HepG2 (cell line): ENCODE data around the gene CTNND2. TPM values are rescaled to one million over a fixed set of nuclear protein-coding genes. Genes with fewer than 3 reads are reported as not detected.

ENCODE experiments used
- CBX1 ChIP-seq: IDR thresholded peaks from one replicate; pipeline ENCODE4 v1.6.1; 2016; ENCODE audit warnings: antibody characterized with exemption, low read depth
- GABPB1 ChIP-seq: IDR thresholded peaks from 2 replicates; pipeline ENCODE4 v1.6.1; 2016; ENCODE audit warnings: mild to moderate bottlenecking, missing genetic modification reagents, moderate library complexity, missing compliant biosample characterization
- SETDB1 ChIP-seq: sonication (generic); formaldehyde crosslinking; IDR thresholded peaks from 2 replicates; pipeline ENCODE4 v1.5.1; 2020; ENCODE audit warnings: missing genetic modification reagents, mild to moderate bottlenecking, borderline replicate concordance
- TOPORS ChIP-seq: sonication (generic); formaldehyde crosslinking; IDR thresholded peaks from 2 replicates; pipeline ENCODE4 v1.8.0; 2023; ENCODE audit warnings: mild to moderate bottlenecking, missing genetic modification reagents
- ZNF75D ChIP-seq: sonication (generic); formaldehyde crosslinking; IDR thresholded peaks from 2 replicates; pipeline ENCODE4 v1.8.1; 2023; ENCODE audit warnings: missing genetic modification reagents, mild to moderate bottlenecking, borderline replicate concordance
- ZNF790 ChIP-seq: sonication (generic); formaldehyde crosslinking; IDR thresholded peaks from 2 replicates; pipeline ENCODE4 v1.8.0; 2022; ENCODE audit warnings: missing genetic modification reagents, mild to moderate bottlenecking, borderline replicate concordance
- ZNF792 ChIP-seq: IDR thresholded peaks from 2 replicates; pipeline ENCODE4 v1.6.1; 2016
- polyA plus RNA-seq, 8 experiments: library from polyadenylated mRNA; depleted of rRNA in 3 of 8; stranded (reverse) in 7 of 8; unstranded in 1 of 8; fragments of >200 nt; fragmentation: Illumina TruSeq in 4 of 8; extraction: Trizol in 4 of 8; gene quantifications; 2 replicates each; pipeline versions ENCODE4 v1.2.1 to v1.2.3, GENCODE V29; 2011 to 2016; ENCODE audit warnings: low read depth in 4 of 8, missing spikeins in 1 of 8, mixed read lengths in 1 of 8; ENCODE audit not compliant: insufficient read depth in 1 of 8
- total RNA-seq, 5 experiments: library from RNA; depleted of rRNA; stranded (reverse); fragments of >200 nt; fragmentation: Illumina TruSeq; extraction: Trizol; gene quantifications; 2 replicates each; pipeline ENCODE4 v1.2.3, GENCODE V29; 2016; ENCODE audit warnings: low read depth in 1 of 5
- TF ChIP-seq, protein P1 (sequence below): sonication (generic); formaldehyde crosslinking; IDR thresholded peaks from 2 replicates; pipeline ENCODE4 v1.5.0; 2020; ENCODE audit warnings: mild to moderate bottlenecking, missing genetic modification reagents, borderline replicate concordance

CTNND2 gene
- total and polyA plus RNA-seq, 2 of the 13 experiments (the other 11 are each of a cell fraction or from before 2014, with no cell fraction given), result not detected

DNA sequence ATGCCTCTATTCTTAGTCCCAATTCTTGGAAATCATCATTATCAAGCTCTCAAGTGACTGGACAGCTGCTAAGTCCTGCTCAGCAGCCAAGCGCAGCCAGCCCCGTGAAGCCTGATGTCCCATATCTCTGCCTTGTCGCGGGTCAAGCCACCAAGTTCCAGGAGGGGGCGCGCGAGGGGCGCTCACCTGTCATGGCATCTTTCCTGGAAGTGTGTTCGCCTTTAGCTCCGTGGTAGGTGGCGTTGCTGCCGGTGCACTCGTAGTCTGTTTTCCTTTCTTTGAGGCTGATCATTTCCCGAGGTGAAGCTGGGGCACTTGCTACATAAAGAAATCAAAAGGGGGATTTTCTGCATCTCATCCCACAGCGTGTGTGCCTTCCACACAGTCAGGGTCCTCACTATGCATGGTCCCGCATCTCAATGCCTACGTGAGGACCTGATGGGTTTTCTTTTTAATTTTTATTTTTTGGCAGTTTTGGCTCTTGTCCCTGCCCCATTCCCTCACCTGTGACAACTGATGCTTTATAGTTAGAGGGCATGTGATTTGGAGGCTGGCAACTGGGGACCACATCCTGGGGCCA is 916.2 kb downstream of the CTNND2 start (continued):
- TF ChIP-seq ZNF75D (CRISPR knock-in tag), result no peak
- 0 out of 2 replicates have a peak, but pooled peaks have one; percentile 36 for TF ChIP-seq GABPB1 (CRISPR knock-in tag)
- no peak for TF ChIP-seq CBX1
- no peak for TF ChIP-seq ZNF792 (CRISPR knock-in tag)
- TF ChIP-seq, protein P1, sequence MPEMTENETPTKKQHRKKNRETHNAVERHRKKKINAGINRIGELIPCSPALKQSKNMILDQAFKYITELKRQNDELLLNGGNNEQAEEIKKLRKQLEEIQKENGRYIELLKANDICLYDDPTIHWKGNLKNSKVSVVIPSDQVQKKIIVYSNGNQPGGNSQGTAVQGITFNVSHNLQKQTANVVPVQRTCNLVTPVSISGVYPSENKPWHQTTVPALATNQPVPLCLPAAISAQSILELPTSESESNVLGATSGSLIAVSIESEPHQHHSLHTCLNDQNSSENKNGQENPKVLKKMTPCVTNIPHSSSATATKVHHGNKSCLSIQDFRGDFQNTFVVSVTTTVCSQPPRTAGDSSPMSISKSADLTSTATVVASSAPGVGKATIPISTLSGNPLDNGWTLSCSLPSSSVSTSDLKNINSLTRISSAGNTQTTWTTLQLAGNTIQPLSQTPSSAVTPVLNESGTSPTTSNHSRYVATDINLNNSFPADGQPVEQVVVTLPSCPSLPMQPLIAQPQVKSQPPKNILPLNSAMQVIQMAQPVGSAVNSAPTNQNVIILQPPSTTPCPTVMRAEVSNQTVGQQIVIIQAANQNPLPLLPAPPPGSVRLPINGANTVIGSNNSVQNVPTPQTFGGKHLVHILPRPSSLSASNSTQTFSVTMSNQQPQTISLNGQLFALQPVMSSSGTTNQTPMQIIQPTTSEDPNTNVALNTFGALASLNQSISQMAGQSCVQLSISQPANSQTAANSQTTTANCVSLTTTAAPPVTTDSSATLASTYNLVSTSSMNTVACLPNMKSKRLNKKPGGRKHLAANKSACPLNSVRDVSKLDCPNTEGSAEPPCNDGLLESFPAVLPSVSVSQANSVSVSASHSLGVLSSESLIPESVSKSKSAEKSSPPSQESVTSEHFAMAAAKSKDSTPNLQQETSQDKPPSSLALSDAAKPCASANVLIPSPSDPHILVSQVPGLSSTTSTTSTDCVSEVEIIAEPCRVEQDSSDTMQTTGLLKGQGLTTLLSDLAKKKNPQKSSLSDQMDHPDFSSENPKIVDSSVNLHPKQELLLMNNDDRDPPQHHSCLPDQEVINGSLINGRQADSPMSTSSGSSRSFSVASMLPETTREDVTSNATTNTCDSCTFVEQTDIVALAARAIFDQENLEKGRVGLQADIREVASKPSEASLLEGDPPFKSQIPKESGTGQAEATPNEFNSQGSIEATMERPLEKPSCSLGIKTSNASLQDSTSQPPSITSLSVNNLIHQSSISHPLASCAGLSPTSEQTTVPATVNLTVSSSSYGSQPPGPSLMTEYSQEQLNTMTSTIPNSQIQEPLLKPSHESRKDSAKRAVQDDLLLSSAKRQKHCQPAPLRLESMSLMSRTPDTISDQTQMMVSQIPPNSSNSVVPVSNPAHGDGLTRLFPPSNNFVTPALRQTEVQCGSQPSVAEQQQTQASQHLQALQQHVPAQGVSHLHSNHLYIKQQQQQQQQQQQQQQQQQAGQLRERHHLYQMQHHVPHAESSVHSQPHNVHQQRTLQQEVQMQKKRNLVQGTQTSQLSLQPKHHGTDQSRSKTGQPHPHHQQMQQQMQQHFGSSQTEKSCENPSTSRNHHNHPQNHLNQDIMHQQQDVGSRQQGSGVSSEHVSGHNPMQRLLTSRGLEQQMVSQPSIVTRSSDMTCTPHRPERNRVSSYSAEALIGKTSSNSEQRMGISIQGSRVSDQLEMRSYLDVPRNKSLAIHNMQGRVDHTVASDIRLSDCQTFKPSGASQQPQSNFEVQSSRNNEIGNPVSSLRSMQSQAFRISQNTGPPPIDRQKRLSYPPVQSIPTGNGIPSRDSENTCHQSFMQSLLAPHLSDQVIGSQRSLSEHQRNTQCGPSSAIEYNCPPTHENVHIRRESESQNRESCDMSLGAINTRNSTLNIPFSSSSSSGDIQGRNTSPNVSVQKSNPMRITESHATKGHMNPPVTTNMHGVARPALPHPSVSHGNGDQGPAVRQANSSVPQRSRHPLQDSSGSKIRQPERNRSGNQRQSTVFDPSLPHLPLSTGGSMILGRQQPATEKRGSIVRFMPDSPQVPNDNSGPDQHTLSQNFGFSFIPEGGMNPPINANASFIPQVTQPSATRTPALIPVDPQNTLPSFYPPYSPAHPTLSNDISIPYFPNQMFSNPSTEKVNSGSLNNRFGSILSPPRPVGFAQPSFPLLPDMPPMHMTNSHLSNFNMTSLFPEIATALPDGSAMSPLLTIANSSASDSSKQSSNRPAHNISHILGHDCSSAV, result no peak
- TF ChIP-seq TOPORS (CRISPR knock-in tag), result no peak
- no peak for TF ChIP-seq SETDB1 (CRISPR knock-in tag)
- TF ChIP-seq ZNF790 (CRISPR knock-in tag), result no peak
